Measurements from ENCODE around the gene L3MBTL2. TPM values are rescaled to one million over a fixed set of nuclear protein-coding genes. Genes with fewer than 3 reads are reported as not detected.

L3MBTL2 gene
- total and polyA plus RNA-seq, 9 of the 15 experiments (the other 6 are each of a cell fraction or from before 2014, with no cell fraction given): 10.3 to 23.1 (median 18.6) TPM

GRCh38 chr22:41229730-41230400 is 24.8 kb downstream of the L3MBTL2 start:
- TF ChIP-seq ZNF140 (CRISPR knock-in tag; IDR thresholded peaks at IDR 0.05) (no peak), SOX6 (IDR thresholded peaks at IDR 0.05) (no peak), POLR2AphosphoS2 (IDR thresholded peaks at IDR 0.05; ENCODE audit: low read length) (no peak), TARDBP (IDR thresholded peaks at IDR 0.05) (no peak), MEF2A (IDR thresholded peaks at IDR 0.05; ENCODE audit: control insufficient read depth, low read depth, low read length) (no peak), ZNF707 (CRISPR knock-in tag; conservative IDR thresholded peaks at IDR 0.05) (no peak), NBN (IDR thresholded peaks at IDR 0.05; ENCODE audit: low read depth) (no peak), SMARCA4 (IDR thresholded peaks at IDR 0.05) (no peak), ZBTB17 (CRISPR knock-in tag; IDR thresholded peaks at IDR 0.05) (no peak), TRIM28 (IDR thresholded peaks at IDR 0.05) (no peak), KLF6 (CRISPR knock-in tag; IDR thresholded peaks at IDR 0.05; ENCODE audit: borderline replicate concordance) (no peak)
- CTCF ChIA-PET (ENCODE audit: low intra/inter-chr PET ratio): no interaction called here

More at GRCh38 chr22:41229730-41230400, 24.8 kb downstream of the L3MBTL2 start:
- H2AFZ ChIP-seq (ENCODE audit: low read depth, low read length): no peak overlapping the region
- no peak overlapping the region for H3K9ac ChIP-seq (ENCODE audit: insufficient read depth in 1 of 2, low read depth in 2 of 2, low read length in 2 of 2)
- H3K36me3 ChIP-seq (ENCODE audit: control insufficient read depth, insufficient read depth, low read length): peaks cover 40% of the 10 kb centered on the region; the same call in 1 of the 3 replicates
- no peaks in the 10 kb centered on the region for H4K20me1 ChIP-seq (replicated peaks; ENCODE audit: control insufficient read depth, insufficient read depth, low read length)
- no peaks in the 10 kb centered on the region; a peak in 1 of 5 replicates for H3K27me3 ChIP-seq (ENCODE audit: control insufficient read depth in 2 of 2, insufficient read depth in 2 of 2, low read length in 2 of 2)
- FAIRE-seq (no peak), DNase-seq (ENCODE audit: extremely low read depth in 1 of 4, low spot score in 3 of 4) (no peak), ATAC-seq (no peak)
- no peaks in the 10 kb centered on the region for H3K79me2 ChIP-seq (ENCODE audit: control insufficient read depth, insufficient read depth, low read length)
- POLR2A ChIA-PET: interaction anchor here (1.3 kb wide), 1 partner anchor 14 kb away, joined by 4 read pairs; no protein-coding TSS in a partner anchor
- H3K9me3 ChIP-seq (replicated peaks; ENCODE audit: control insufficient read depth, insufficient read depth, low read depth, low read length): no peaks in the 10 kb centered on the region
- no peak overlapping the region for H3K27ac ChIP-seq (ENCODE audit: extremely low read depth, low read depth, low read length)
- H3K4me2 ChIP-seq (ENCODE audit: insufficient read depth, low read length): no peak overlapping the region
- no peak overlapping the region for H3K4me3 ChIP-seq
- in situ Hi-C loops (cut with MboI) (no loop called here), intact Hi-C loops (cut with micrococcal nuclease) (no loop called here)
- no peaks in the 10 kb centered on the region for H3K9me1 ChIP-seq (ENCODE audit: control insufficient read depth, insufficient read depth, low read length)
- H3K4me1 ChIP-seq (replicated peaks in 1 of 2; ENCODE audit: control insufficient read depth in 2 of 2, insufficient read depth in 2 of 2, low read length in 2 of 2): peaks cover 0 to under 1% of the 10 kb centered on the region in 2 experiments; a peak in 2 of 5 replicates
- BruUV-seq (replicated peaks): no TSS peak
- 91% methylated on average over 7 of the region's 17 CpGs for WGBS (ENCODE audit: insufficient coverage, low coverage, missing lambda C conversion rate)

Data from K562 (cell line).